K562 (cell line): ENCODE data around the gene CDKN2AIP. TPM values are rescaled to one million over a fixed set of nuclear protein-coding genes. Genes with fewer than 3 reads are reported as not detected.

Source experiments
- DDX20 ChIP-seq: fragments of 450-650 bp; IDR thresholded peaks from 2 replicates; pipeline ENCODE4 v1.6.1; 2016; ENCODE audit warnings: missing genetic modification characterization, low read depth, mild to moderate bottlenecking, missing compliant biosample characterization, moderate library complexity
- DNMT1 ChIP-seq: fragments of 450-650 bp; IDR thresholded peaks from 2 replicates; pipeline ENCODE4 v1.6.1; 2016; ENCODE audit warnings: antibody characterized with exemption, mild to moderate bottlenecking
- PHTF2 ChIP-seq: fragments of 250-450 bp; sonication (Bioruptor Pico); IDR thresholded peaks from 2 replicates; pipeline ENCODE4 v1.5.0; 2021; ENCODE audit warnings: mild to moderate bottlenecking
- RBM25 ChIP-seq: fragments of 200-400 bp; formaldehyde crosslinking; IDR thresholded peaks from 2 replicates; pipeline ENCODE4 v1.6.1; 2018; ENCODE audit warnings: low read length, low read depth, moderate library complexity; ENCODE audit not compliant: severe bottlenecking
- RFX5 ChIP-seq: IDR thresholded peaks from 2 replicates; pipeline ENCODE4 v1.6.1; 2011; ENCODE audit warnings: low read depth, mild to moderate bottlenecking, improper control_type of control experiment, low read length
- ZNF445 ChIP-seq: fragments of 250-450 bp; sonication (Bioruptor Pico); IDR thresholded peaks from 2 replicates; pipeline ENCODE4 v1.4.0; 2020; ENCODE audit warnings: low read depth, mild to moderate bottlenecking, moderate library complexity
- polyA plus RNA-seq, 8 experiments: library from polyadenylated mRNA; depleted of rRNA in 4 of 8; stranded (reverse) in 5 of 8; unstranded in 3 of 8; fragments of >200 nt; fragmentation: Nextera tagmentation in 2 of 8; fragmentation: Illumina TruSeq in 1 of 8; extraction: Ambion mirVana in 2 of 8; extraction: Trizol in 1 of 8; gene quantifications; 2 replicates each; pipeline versions ENCODE4 v1.2.1 to v1.2.3, GENCODE V29; 2011 to 2014; ENCODE audit warnings: inconsistent platforms in 1 of 8, missing spikeins in 1 of 8
- total RNA-seq, 7 experiments: library from RNA; depleted of rRNA in 6 of 7; stranded (reverse); fragments of >200 nt in 6 of 7; fragmentation: Illumina TruSeq in 2 of 7; extraction: Trizol in 2 of 7; gene quantifications; 2 replicates each; pipeline versions ENCODE4 v1.2.1 to v1.2.3, GENCODE V29; 2011 to 2021; ENCODE audit warnings: low replicate concordance in 1 of 7
- TF ChIP-seq, protein P1 (sequence below): fragments of 250-450 bp; sonication (Bioruptor Pico); IDR thresholded peaks from 2 replicates; pipeline ENCODE4 v1.5.0; 2021; ENCODE audit warnings: mild to moderate bottlenecking, borderline replicate concordance
- TF ChIP-seq, protein P2 (sequence below): fragments of 450-650 bp; IDR thresholded peaks from 2 replicates; pipeline ENCODE4 v1.6.1; 2017; ENCODE audit warnings: mild to moderate bottlenecking, moderate library complexity
- TF ChIP-seq, protein P3 (sequence below): IDR thresholded peaks from 2 replicates; pipeline ENCODE4 v1.6.1; 2012; ENCODE audit warnings: low read depth, low read length, improper control_type of control experiment, borderline replicate concordance
- TF ChIP-seq, protein P4 (sequence below): sonication (generic); formaldehyde crosslinking; IDR thresholded peaks from 2 replicates; pipeline ENCODE4 v1.8.1; 2022; ENCODE audit warnings: missing genetic modification reagents
- TF ChIP-seq, protein P5 (sequence below): fragments of 450-650 bp; formaldehyde crosslinking; IDR thresholded peaks from 2 replicates; pipeline ENCODE4 v1.4.0; 2020; ENCODE audit warnings: mild to moderate bottlenecking

CDKN2AIP gene
- total and polyA plus RNA-seq, 9 of the 15 experiments (the other 6 are each of a cell fraction or from before 2014, with no cell fraction given) = 5.9 to 22.0 (median 19.7) TPM

DNA sequence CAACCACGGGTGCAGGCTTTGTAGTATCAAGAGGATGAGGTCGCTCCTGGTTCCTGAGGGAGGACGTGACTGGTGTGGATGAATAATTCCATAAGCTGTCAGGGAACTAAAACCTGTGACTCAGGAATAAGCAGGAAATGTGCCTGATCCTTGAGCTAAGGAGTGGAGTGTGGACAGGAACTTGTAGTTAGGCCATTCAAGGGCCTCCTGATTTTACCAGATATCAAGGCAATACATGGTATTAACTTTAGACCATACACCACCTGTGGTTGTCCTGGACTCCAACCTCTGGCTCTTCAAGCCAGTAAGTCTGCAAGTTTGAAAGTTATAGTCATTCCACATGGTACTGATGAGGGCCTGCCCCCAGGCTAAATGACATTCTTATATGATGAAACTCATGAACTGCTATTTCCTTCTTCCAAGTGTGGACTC is 48.4 kb downstream of the CDKN2AIP start (continued):
- TF ChIP-seq, protein P1, sequence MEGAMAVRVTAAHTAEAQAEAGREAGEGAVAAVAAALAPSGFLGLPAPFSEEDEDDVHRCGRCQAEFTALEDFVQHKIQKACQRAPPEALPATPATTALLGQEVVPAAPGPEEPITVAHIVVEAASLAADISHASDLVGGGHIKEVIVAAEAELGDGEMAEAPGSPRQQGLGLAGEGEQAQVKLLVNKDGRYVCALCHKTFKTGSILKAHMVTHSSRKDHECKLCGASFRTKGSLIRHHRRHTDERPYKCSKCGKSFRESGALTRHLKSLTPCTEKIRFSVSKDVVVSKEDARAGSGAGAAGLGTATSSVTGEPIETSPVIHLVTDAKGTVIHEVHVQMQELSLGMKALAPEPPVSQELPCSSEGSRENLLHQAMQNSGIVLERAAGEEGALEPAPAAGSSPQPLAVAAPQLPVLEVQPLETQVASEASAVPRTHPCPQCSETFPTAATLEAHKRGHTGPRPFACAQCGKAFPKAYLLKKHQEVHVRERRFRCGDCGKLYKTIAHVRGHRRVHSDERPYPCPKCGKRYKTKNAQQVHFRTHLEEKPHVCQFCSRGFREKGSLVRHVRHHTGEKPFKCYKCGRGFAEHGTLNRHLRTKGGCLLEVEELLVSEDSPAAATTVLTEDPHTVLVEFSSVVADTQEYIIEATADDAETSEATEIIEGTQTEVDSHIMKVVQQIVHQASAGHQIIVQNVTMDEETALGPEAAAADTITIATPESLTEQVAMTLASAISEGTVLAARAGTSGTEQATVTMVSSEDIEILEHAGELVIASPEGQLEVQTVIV (CRISPR knock-in tag) = no peak
- TF ChIP-seq DDX20 (no peak), RBM25 (no peak), ZNF445 (CRISPR knock-in tag) (no peak), DNMT1 (no peak), PHTF2 (no peak), RFX5 (no peak)
- TF ChIP-seq, protein P2, sequence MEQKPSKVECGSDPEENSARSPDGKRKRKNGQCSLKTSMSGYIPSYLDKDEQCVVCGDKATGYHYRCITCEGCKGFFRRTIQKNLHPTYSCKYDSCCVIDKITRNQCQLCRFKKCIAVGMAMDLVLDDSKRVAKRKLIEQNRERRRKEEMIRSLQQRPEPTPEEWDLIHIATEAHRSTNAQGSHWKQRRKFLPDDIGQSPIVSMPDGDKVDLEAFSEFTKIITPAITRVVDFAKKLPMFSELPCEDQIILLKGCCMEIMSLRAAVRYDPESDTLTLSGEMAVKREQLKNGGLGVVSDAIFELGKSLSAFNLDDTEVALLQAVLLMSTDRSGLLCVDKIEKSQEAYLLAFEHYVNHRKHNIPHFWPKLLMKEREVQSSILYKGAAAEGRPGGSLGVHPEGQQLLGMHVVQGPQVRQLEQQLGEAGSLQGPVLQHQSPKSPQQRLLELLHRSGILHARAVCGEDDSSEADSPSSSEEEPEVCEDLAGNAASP = no peak
- TF ChIP-seq, protein P3, sequence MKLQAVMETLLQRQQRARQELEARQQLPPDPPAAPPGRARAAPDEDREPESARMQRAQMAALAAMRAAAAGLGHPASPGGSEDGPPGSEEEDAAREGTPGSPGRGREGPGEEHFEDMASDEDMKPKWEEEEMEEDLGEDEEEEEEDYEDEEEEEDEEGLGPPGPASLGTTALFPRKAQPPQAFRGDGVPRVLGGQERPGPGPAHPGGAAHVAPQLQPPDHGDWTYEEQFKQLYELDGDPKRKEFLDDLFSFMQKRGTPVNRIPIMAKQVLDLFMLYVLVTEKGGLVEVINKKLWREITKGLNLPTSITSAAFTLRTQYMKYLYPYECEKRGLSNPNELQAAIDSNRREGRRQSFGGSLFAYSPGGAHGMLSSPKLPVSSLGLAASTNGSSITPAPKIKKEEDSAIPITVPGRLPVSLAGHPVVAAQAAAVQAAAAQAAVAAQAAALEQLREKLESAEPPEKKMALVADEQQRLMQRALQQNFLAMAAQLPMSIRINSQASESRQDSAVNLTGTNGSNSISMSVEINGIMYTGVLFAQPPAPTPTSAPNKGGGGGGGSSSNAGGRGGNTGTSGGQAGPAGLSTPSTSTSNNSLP = no peak
- TF ChIP-seq, protein P4, sequence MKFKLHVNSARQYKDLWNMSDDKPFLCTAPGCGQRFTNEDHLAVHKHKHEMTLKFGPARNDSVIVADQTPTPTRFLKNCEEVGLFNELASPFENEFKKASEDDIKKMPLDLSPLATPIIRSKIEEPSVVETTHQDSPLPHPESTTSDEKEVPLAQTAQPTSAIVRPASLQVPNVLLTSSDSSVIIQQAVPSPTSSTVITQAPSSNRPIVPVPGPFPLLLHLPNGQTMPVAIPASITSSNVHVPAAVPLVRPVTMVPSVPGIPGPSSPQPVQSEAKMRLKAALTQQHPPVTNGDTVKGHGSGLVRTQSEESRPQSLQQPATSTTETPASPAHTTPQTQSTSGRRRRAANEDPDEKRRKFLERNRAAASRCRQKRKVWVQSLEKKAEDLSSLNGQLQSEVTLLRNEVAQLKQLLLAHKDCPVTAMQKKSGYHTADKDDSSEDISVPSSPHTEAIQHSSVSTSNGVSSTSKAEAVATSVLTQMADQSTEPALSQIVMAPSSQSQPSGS (CRISPR knock-in tag) = no peak
- TF ChIP-seq, protein P5, sequence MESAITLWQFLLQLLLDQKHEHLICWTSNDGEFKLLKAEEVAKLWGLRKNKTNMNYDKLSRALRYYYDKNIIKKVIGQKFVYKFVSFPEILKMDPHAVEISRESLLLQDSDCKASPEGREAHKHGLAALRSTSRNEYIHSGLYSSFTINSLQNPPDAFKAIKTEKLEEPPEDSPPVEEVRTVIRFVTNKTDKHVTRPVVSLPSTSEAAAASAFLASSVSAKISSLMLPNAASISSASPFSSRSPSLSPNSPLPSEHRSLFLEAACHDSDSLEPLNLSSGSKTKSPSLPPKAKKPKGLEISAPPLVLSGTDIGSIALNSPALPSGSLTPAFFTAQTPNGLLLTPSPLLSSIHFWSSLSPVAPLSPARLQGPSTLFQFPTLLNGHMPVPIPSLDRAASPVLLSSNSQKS (CRISPR knock-in tag) = no peak
